Liver (tissue), 9 donors: ENCODE data around the gene BHLHE23. TPM values are rescaled to one million over a fixed set of nuclear protein-coding genes. Genes with fewer than 3 reads are reported as not detected.

ENCODE experiments used
- DNase-seq: peaks from one replicate; pipeline ENCODE4 v3.0.0-alpha.2; 2017; ENCODE audit warnings: low spot score
- H3K27ac ChIP-seq, 2 donors: one replicate each; pipeline ENCODE4 v1.7.0; 2013; ENCODE audit warnings: inconsistent platforms in 2 of 2, low read length in 2 of 2, control low read depth in 1 of 2, low read depth in 1 of 2, mild to moderate bottlenecking in 1 of 2
- H3K27me3 ChIP-seq, 4 donors: one replicate each; pipeline versions ENCODE4 v1.6.1 to v1.7.0; 2013; ENCODE audit warnings: low read length in 3 of 4, inconsistent platforms in 1 of 4, mild to moderate bottlenecking in 1 of 4, moderate library complexity in 1 of 4; ENCODE audit not compliant: control insufficient read depth in 4 of 4, insufficient read depth in 4 of 4
- H3K36me3 ChIP-seq, 4 donors: one replicate each; pipeline versions ENCODE4 v1.6.1 to v1.7.0; 2013; ENCODE audit warnings: low read length in 3 of 4, mild to moderate bottlenecking in 3 of 4, low read depth in 1 of 4, moderate library complexity in 1 of 4; ENCODE audit not compliant: control insufficient read depth in 4 of 4, insufficient read depth in 3 of 4
- H3K4me1 ChIP-seq, 4 donors: one replicate each; pipeline versions ENCODE4 v1.6.1 to v1.7.0; 2013; ENCODE audit warnings: low read length in 3 of 4, mild to moderate bottlenecking in 3 of 4, moderate library complexity in 1 of 4; ENCODE audit not compliant: control insufficient read depth in 4 of 4, insufficient read depth in 4 of 4
- H3K4me3 ChIP-seq, 3 donors: one replicate each; pipeline versions ENCODE4 v1.6.1 to v1.7.0; 2013; ENCODE audit warnings: low read length in 3 of 3, control low read depth in 1 of 3, low read depth in 1 of 3, mild to moderate bottlenecking in 1 of 3
- H3K9ac ChIP-seq, 2 donors: one replicate each; pipeline ENCODE4 v1.7.0; 2013; ENCODE audit warnings: low read length in 2 of 2, mild to moderate bottlenecking in 2 of 2, moderate library complexity in 2 of 2, control low read depth in 1 of 2, low read depth in 1 of 2
- H3K9me3 ChIP-seq, 4 donors: one replicate each; pipeline versions ENCODE4 v1.6.1 to v1.7.0; 2013; ENCODE audit warnings: low read length in 3 of 4; ENCODE audit not compliant: control insufficient read depth in 4 of 4
- ATF3 ChIP-seq: IDR thresholded peaks from 2 replicates; pipeline ENCODE4 v1.6.1; 2016; ENCODE audit warnings: antibody characterized with exemption
- CTCF ChIP-seq: fragments of 150-350 bp; IDR thresholded peaks from 2 replicates; pipeline ENCODE4 v1.5.1; 2017; ENCODE audit warnings: improper control_type of control experiment, low read depth, low read length; ENCODE audit not compliant: missing input control
- EGR1 ChIP-seq, 2 donors: IDR thresholded peaks; 2 replicates each; pipeline ENCODE4 v1.6.1; 2016 to 2018; ENCODE audit warnings: antibody characterized with exemption in 2 of 2, low read depth in 2 of 2
- FOXA2 ChIP-seq: IDR thresholded peaks from 2 replicates; pipeline ENCODE4 v1.6.1; 2016; ENCODE audit warnings: antibody characterized with exemption
- GABPA ChIP-seq, 2 donors: IDR thresholded peaks in 1 of 2; conservative IDR thresholded peaks in 1 of 2; 2 replicates each; pipeline ENCODE4 v1.6.1; 2016; ENCODE audit warnings: antibody characterized with exemption in 2 of 2, mild to moderate bottlenecking in 1 of 2, moderate library complexity in 1 of 2
- HNF4G ChIP-seq: IDR thresholded peaks from 2 replicates; pipeline ENCODE4 v1.6.1; 2016; ENCODE audit warnings: antibody characterized with exemption
- JUND ChIP-seq, 2 donors: IDR thresholded peaks; 2 replicates each; pipeline ENCODE4 v1.6.1; 2016; ENCODE audit warnings: antibody characterized with exemption in 2 of 2
- NR2F2 ChIP-seq: IDR thresholded peaks from 2 replicates; pipeline ENCODE4 v1.6.1; 2016; ENCODE audit warnings: antibody characterized with exemption
- RAD21 ChIP-seq, 2 donors: IDR thresholded peaks; 2 replicates each; pipeline ENCODE4 v1.6.1; 2016; ENCODE audit warnings: antibody characterized with exemption in 2 of 2, mild to moderate bottlenecking in 2 of 2
- REST ChIP-seq: IDR thresholded peaks from 2 replicates; pipeline ENCODE4 v1.6.1; 2016; ENCODE audit warnings: antibody characterized with exemption, mild to moderate bottlenecking
- RXRA ChIP-seq, 2 donors: IDR thresholded peaks; 2 replicates each; pipeline ENCODE4 v1.6.1; 2017 to 2018; ENCODE audit warnings: antibody characterized with exemption in 2 of 2, mild to moderate bottlenecking in 1 of 2
- SP1 ChIP-seq: IDR thresholded peaks from 2 replicates; pipeline ENCODE4 v1.6.1; 2018; ENCODE audit warnings: antibody characterized with exemption, mild to moderate bottlenecking
- TAF1 ChIP-seq: conservative IDR thresholded peaks from 2 replicates; pipeline ENCODE4 v1.6.1; 2016; ENCODE audit warnings: antibody characterized with exemption, mild to moderate bottlenecking
- YY1 ChIP-seq: IDR thresholded peaks from 2 replicates; pipeline ENCODE4 v1.6.1; 2016; ENCODE audit warnings: antibody characterized with exemption, mild to moderate bottlenecking
- ZBTB33 ChIP-seq: IDR thresholded peaks from 2 replicates; pipeline ENCODE4 v1.6.1; 2016; ENCODE audit warnings: antibody characterized with exemption
- WGBS: extraction: QIAGEN DNeasy Blood & Tissue Kit; methylation state at CpG from one replicate; pipeline ENCODE4 v1.1.7; 2013; 5-methylcytosine and 5-hydroxymethylcytosine counted together
- polyA plus RNA-seq, 2 donors: library from polyadenylated mRNA; stranded (reverse) in 1 of 2; unstranded in 1 of 2; fragments of 200-250 nt in 1 of 2; fragments of >200 nt in 1 of 2; fragmentation: Nextera tagmentation in 1 of 2; extraction: Ambion mirVana in 1 of 2; gene quantifications; one replicate each; pipeline versions ENCODE4 v1.2.1 to v1.2.3, GENCODE V29; 2013 to 2015
- total RNA-seq, 2 donors: library from RNA; depleted of rRNA; stranded (reverse); fragments of >200 nt; gene quantifications; one replicate each; pipeline ENCODE4 v1.2.3, GENCODE V29; 2014
- donor health status: healthy.
- donor health status: healthy.
- donor health status: healthy.
- donor health status: healthy.
- donor health status: healthy.

BHLHE23 gene
- total and polyA plus RNA-seq, 4 donors, result not detected

GRCh38 chr20:63028461-63028921 is 21.7 kb upstream of the BHLHE23 start:
- peaks cover 0 to 4% (median 2%) of the 10 kb centered on the region in 4 donors for H3K27me3 ChIP-seq
- no peaks in the 10 kb centered on the region for H3K9me3 ChIP-seq
- H3K9ac ChIP-seq, result no peak overlapping the region
- DNase-seq, result no peak
- WGBS, result 35% methylated on average over 22 of the region's 22 CpGs
- no peaks in the 10 kb centered on the region for H3K36me3 ChIP-seq
- peaks cover 0 to 3% (median 0%) of the 10 kb centered on the region in 4 donors for H3K4me1 ChIP-seq
- H3K4me3 ChIP-seq, result no peak overlapping the region
- H3K27ac ChIP-seq, result no peak overlapping the region
- TF ChIP-seq GABPA (IDR thresholded peaks at IDR 0.05 in 1 of 2, conservative IDR thresholded peaks at IDR 0.05 in 1 of 2), result no peak
- no peak for TF ChIP-seq SP1
- TF ChIP-seq RXRA (IDR thresholded peaks at IDR 0.05), result no peak
- no peak for TF ChIP-seq FOXA2
- TF ChIP-seq YY1, result no peak
- TF ChIP-seq NR2F2, result no peak
- TF ChIP-seq ZBTB33, result no peak
- no peak for TF ChIP-seq RAD21 (IDR thresholded peaks at IDR 0.05)
- TF ChIP-seq REST, result no peak
- no peak for TF ChIP-seq HNF4G
- TF ChIP-seq EGR1 (IDR thresholded peaks at IDR 0.05; ENCODE audit: low read depth in 2 of 2), result no peak
- no peak for TF ChIP-seq CTCF
- TF ChIP-seq TAF1, result no peak

- Histone ChIP-seq H3K36me3 (no peaks in the 10 kb centered on the region), H3K27me3 (peaks cover 0 to 4% (median 2%) of the 10 kb centered on the region in 4 donors), H3K4me3 (no peak overlapping the region), H3K9ac (no peak overlapping the region), H3K4me1 (no peaks in the 10 kb centered on the region), H3K9me3 (no peaks in the 10 kb centered on the region), H3K27ac (no peak overlapping the region)
- no peak for DNase-seq
- 10% methylated on average over 23 of the region's 23 CpGs for WGBS
- TF ChIP-seq REST, result no peak
- no peak for TF ChIP-seq RXRA (IDR thresholded peaks at IDR 0.05)
- no peak for TF ChIP-seq ATF3
- TF ChIP-seq CTCF, result no peak
- TF ChIP-seq JUND (IDR thresholded peaks at IDR 0.05), result no peak
- TF ChIP-seq ZBTB33, result no peak
- no peak for TF ChIP-seq EGR1 (IDR thresholded peaks at IDR 0.05; ENCODE audit: low read depth in 2 of 2)
Observed at GRCh38 chr20:63027922-63028389, 21.2 kb upstream of the BHLHE23 start.
